Mesenchymal stem cell (in vitro differentiated cells and primary cell): ENCODE results near the gene GTF2IRD1. TPM values are rescaled to one million over a fixed set of nuclear protein-coding genes. Genes with fewer than 3 reads are reported as not detected.
"Not testable (repeated sequence)": the region's sequence is repeated elsewhere in the genome, so short reads cannot be mapped to it uniquely, and the experiment has no call there.

Source experiments
- DNase-seq: peaks from one replicate; pipeline ENCODE4 v3.0.0-alpha.2; 2013
- H2AFZ ChIP-seq: one replicate; pipeline ENCODE4 v1.6.1; 2013; ENCODE audit warnings: low read depth, mild to moderate bottlenecking, control low read depth, inconsistent platforms, low read length, moderate library complexity
- H2AK5ac ChIP-seq: 2 replicates; pipeline ENCODE4 v1.6.1; 2013; ENCODE audit warnings: low read length, moderate library complexity, mild to moderate bottlenecking, inconsistent platforms; ENCODE audit not compliant: severe bottlenecking
- H2BK120ac ChIP-seq: one replicate; pipeline ENCODE4 v1.6.1; 2013; ENCODE audit warnings: low read depth, mild to moderate bottlenecking, inconsistent platforms, low read length, moderate library complexity
- H2BK12ac ChIP-seq, 2 experiments: one replicate each; pipeline ENCODE4 v1.6.1; 2013; ENCODE audit warnings: inconsistent platforms in 2 of 2, low read length in 2 of 2, mild to moderate bottlenecking in 2 of 2, moderate library complexity in 2 of 2, control low read depth in 1 of 2
- H2BK15ac ChIP-seq: one replicate; pipeline ENCODE4 v1.6.1; 2013; ENCODE audit warnings: mild to moderate bottlenecking, low read depth, inconsistent platforms; ENCODE audit not compliant: poor library complexity, severe bottlenecking
- H2BK5ac ChIP-seq: 2 replicates; pipeline ENCODE4 v1.6.1; 2013; ENCODE audit warnings: low read depth, mild to moderate bottlenecking, low read length, control low read depth, inconsistent platforms; ENCODE audit not compliant: poor library complexity, severe bottlenecking
- H3K14ac ChIP-seq, 2 experiments: one replicate each; pipeline ENCODE4 v1.6.1; 2013; ENCODE audit warnings: inconsistent platforms in 2 of 2, low read length in 2 of 2, control low read depth in 1 of 2, mild to moderate bottlenecking in 1 of 2, moderate library complexity in 1 of 2
- H3K18ac ChIP-seq, 2 experiments: one replicate each; pipeline ENCODE4 v1.6.1; 2013; ENCODE audit warnings: inconsistent platforms in 2 of 2, low read length in 2 of 2, control low read depth in 1 of 2, low read depth in 1 of 2, mild to moderate bottlenecking in 1 of 2
- H3K23ac ChIP-seq, 2 experiments: one replicate each; pipeline ENCODE4 v1.6.1; 2013; ENCODE audit warnings: inconsistent platforms in 2 of 2, low read length in 2 of 2, mild to moderate bottlenecking in 2 of 2, moderate library complexity in 2 of 2, control low read depth in 1 of 2
- H3K27ac ChIP-seq: 2 replicates; pipeline ENCODE4 v1.5.1; 2013; ENCODE audit warnings: mild to moderate bottlenecking, moderate library complexity, low read length, control low read depth, inconsistent platforms; ENCODE audit not compliant: poor library complexity, severe bottlenecking
- H3K27me3 ChIP-seq, 2 experiments: 2 replicates each; pipeline versions ENCODE4 v1.6.1 to v1.7.0; 2013; ENCODE audit warnings: low read length in 2 of 2, mild to moderate bottlenecking in 2 of 2, moderate library complexity in 2 of 2, control low read depth in 1 of 2, inconsistent platforms in 1 of 2; ENCODE audit not compliant: control insufficient read depth in 1 of 2, insufficient read depth in 1 of 2
- H3K36me3 ChIP-seq, 2 experiments: 2 replicates each; pipeline versions ENCODE4 v1.6.1 to v1.7.0; 2013; ENCODE audit warnings: low read length in 2 of 2, control low read depth in 1 of 2, inconsistent platforms in 1 of 2, low read depth in 1 of 2, mild to moderate bottlenecking in 1 of 2; ENCODE audit not compliant: insufficient read depth in 2 of 2, control insufficient read depth in 1 of 2
- H3K4ac ChIP-seq, 2 experiments: one replicate each; pipeline ENCODE4 v1.6.1; 2013; ENCODE audit warnings: inconsistent platforms in 2 of 2, low read length in 2 of 2, mild to moderate bottlenecking in 2 of 2, moderate library complexity in 2 of 2, control low read depth in 1 of 2, low read depth in 1 of 2
- H3K4me1 ChIP-seq: 2 replicates; pipeline ENCODE4 v1.6.1; 2013; ENCODE audit warnings: low read depth, low read length, control low read depth; ENCODE audit not compliant: control insufficient read depth, insufficient read depth
- H3K4me2 ChIP-seq: 2 replicates; pipeline ENCODE4 v1.6.1; 2013; ENCODE audit warnings: low read length, mild to moderate bottlenecking, inconsistent platforms; ENCODE audit not compliant: poor library complexity, severe bottlenecking
- H3K4me3 ChIP-seq, 2 experiments: 2 replicates each; pipeline versions ENCODE4 v1.5.1 to v1.7.0; 2013; ENCODE audit warnings: low read length in 2 of 2, mild to moderate bottlenecking in 2 of 2, control low read depth in 1 of 2, low read depth in 1 of 2; ENCODE audit not compliant: insufficient read depth in 1 of 2
- H3K79me1 ChIP-seq: replicated peaks from 2 replicates; pipeline ENCODE4 v1.6.1; 2013; ENCODE audit warnings: mild to moderate bottlenecking, control low read depth, low read length, inconsistent platforms; ENCODE audit not compliant: poor library complexity, severe bottlenecking
- H3K9ac ChIP-seq: 2 replicates; pipeline ENCODE4 v1.7.0; 2013; ENCODE audit warnings: mild to moderate bottlenecking, low read length, moderate library complexity
- H3K9me3 ChIP-seq: 2 replicates; pipeline ENCODE4 v1.7.0; 2013; ENCODE audit warnings: mild to moderate bottlenecking, low read length; ENCODE audit not compliant: control insufficient read depth
- H4K8ac ChIP-seq: one replicate; pipeline ENCODE4 v1.6.1; 2013; ENCODE audit warnings: inconsistent platforms, mild to moderate bottlenecking, low read length, moderate library complexity
- H4K91ac ChIP-seq: one replicate; pipeline ENCODE4 v1.6.1; 2013; ENCODE audit warnings: mild to moderate bottlenecking, low read length, inconsistent platforms
- WGBS: methylation state at CpG from one replicate; pipeline ENCODE4 v1.1.7; 2013; ENCODE audit warnings: mixed read lengths; 5-methylcytosine and 5-hydroxymethylcytosine counted together
- small RNA-seq: library from polyadenylated mRNA; stranded (forward); fragments of <200 nt; extraction: miRNeasy Mini kit (QIAGEN cat#:217004); gene quantifications from one replicate; pipeline ENCODE3, GENCODE V24; 2013; ENCODE audit warnings: low read depth

GTF2IRD1 gene

DNA sequence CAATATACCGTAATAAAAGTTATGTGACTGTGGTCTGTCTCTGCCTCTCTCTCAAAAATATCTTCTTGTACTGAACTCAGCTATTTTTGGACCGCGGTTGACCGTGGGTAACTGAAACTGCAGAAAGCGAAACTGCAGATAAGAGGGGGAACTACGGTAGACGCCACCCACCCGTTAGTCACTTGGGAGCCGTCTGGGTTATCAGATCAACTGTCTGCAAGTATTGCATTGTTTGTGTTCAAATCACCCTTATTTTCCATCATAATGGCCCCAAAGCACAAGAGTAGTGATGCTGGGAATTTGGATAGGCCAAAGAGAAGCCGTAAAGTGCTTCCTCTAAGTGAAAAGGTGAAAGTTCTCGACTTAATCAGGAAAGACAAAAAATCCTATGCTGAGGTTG is 196.3 kb downstream of the GTF2IRD1 start:
- peak; percentile 74 for DNase-seq
- H2AFZ ChIP-seq: peak overlapping the region; percentile 53
- peak overlapping the region; percentile 77 for H4K8ac ChIP-seq
- H2BK12ac ChIP-seq, H3K4ac ChIP-seq, H3K27me3 ChIP-seq, H3K36me3 ChIP-seq, H3K79me1 ChIP-seq, H2AK5ac ChIP-seq, H3K23ac ChIP-seq, H3K4me1 ChIP-seq, H3K14ac ChIP-seq, H2BK120ac ChIP-seq, H3K27ac ChIP-seq, H3K9me3 ChIP-seq, H4K91ac ChIP-seq, H2BK15ac ChIP-seq, H3K18ac ChIP-seq: not testable (repeated sequence)
- peak overlapping the region; percentile 31 for H2BK5ac ChIP-seq
- H3K4me3 ChIP-seq: peak overlapping the region in 1 of 2 experiments; percentile 66
- H3K4me2 ChIP-seq: peak overlapping the region; percentile 43
- WGBS: 32% methylated on average over 6 of the region's 11 CpGs
- peak overlapping the region; percentile 64 for H3K9ac ChIP-seq

DNA sequence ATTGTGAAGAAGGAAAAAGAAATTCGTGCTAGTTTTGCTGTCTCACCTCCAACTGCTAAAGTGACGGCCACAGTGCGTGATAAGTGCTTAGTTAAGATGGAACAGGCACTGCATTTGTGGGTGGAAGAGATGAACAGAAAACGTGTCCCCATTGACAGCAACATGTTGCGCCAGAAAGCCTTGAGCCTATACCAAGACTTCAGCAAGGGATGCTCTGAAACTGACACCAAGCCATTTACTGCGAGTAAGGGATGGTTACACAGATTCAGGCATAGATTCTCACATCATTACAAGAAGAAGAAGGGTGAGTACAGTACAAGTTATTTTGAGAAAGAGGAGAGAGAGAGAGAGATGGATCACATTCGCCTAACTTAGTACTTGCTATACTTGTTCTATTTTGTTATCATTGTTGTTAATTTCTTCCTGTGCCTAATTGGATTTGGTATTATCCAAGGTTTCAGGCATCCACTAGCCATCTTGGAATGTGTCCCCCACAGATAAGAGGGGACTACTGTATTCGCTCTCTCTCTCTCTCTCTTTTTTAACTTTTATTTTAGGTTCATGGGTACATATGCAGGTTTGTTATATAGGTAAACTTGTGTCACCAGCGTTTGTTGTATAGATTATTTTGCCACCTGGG is 196.9 kb downstream of the GTF2IRD1 start:
- H3K4me1 ChIP-seq, H3K23ac ChIP-seq, H2BK12ac ChIP-seq, H3K27ac ChIP-seq, H2BK15ac ChIP-seq, H3K4ac ChIP-seq, H4K91ac ChIP-seq, H3K27me3 ChIP-seq, H3K9ac ChIP-seq, H3K14ac ChIP-seq, H3K9me3 ChIP-seq, H4K8ac ChIP-seq, H3K4me3 ChIP-seq, H3K18ac ChIP-seq, H2AK5ac ChIP-seq, H2BK5ac ChIP-seq, H3K4me2 ChIP-seq, H3K79me1 ChIP-seq, H3K36me3 ChIP-seq, H2AFZ ChIP-seq, H2BK120ac ChIP-seq: not testable (repeated sequence)
- 48% methylated on average over 3 of the region's 9 CpGs for WGBS
- peak; percentile 22 for DNase-seq

DNA sequence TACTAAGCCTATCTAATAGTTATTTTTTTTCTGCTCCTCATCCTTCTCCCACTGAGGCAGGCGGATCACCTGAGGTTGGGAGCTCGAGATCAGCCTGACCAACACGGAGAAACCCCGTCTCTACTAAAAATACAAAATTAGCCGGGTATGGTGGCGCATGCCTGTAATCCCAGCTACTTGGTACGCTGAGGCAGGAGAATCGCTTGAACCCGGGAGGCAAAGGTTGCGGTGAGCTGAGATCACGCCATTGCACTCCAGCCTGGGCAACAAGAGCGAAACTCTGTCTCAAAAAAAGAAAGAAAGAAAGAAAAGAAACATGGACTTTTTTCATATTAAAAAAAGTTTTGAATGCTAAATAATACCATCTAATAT is 197.4 kb downstream of the GTF2IRD1 start:
- H3K4ac ChIP-seq, H2BK5ac ChIP-seq, H4K8ac ChIP-seq, H3K18ac ChIP-seq, H2AK5ac ChIP-seq, H3K4me1 ChIP-seq, H3K36me3 ChIP-seq, H3K23ac ChIP-seq, DNase-seq, H3K14ac ChIP-seq, H2BK120ac ChIP-seq, H3K4me2 ChIP-seq, H3K27ac ChIP-seq, H3K4me3 ChIP-seq, H3K27me3 ChIP-seq, H3K79me1 ChIP-seq, H2BK12ac ChIP-seq, H2AFZ ChIP-seq, H3K9me3 ChIP-seq, H3K9ac ChIP-seq, H2BK15ac ChIP-seq, H4K91ac ChIP-seq: not testable (repeated sequence)
- WGBS: 98% methylated on average over 9 of the region's 12 CpGs

Small RNA genes lying within 50 kb of the gene (small RNA-seq; reads per million reads assigned to genes)
- gene RNA5SP233: not detected
